GM19238 (cell line): ENCODE measurements around the gene FGF18.

ENCODE experiments used
- DNase-seq: peaks from one replicate; pipeline ENCODE4 v3.0.0; 2011; ENCODE audit warnings: low spot score; ENCODE audit not compliant: insufficient read length

Gene FGF18

GRCh38 chr5:171441246-171441791, 21.9 kb downstream of the FGF18 start:
- no peak for DNase-seq

- DNase-seq = no peak
These were observed 23.0 kb downstream of the FGF18 start for GRCh38 chr5:171442287-171443042.

- no peak for DNase-seq
These were observed 25.1 kb downstream of the FGF18 start for GRCh38 chr5:171444582-171444981.

- no peak for DNase-seq
These were observed 26.4 kb downstream of the FGF18 start for GRCh38 chr5:171445644-171446516.

GRCh38 chr5:171447226-171447625, 27.8 kb downstream of the FGF18 start:
- DNase-seq = no peak

- DNase-seq = no peak
These were observed 30.0 kb downstream of the FGF18 start for GRCh38 chr5:171449426-171449825.

GRCh38 chr5:171450423-171451331, 31.2 kb downstream of the FGF18 start:
- DNase-seq = no peak

- DNase-seq = no peak
These were observed 32.0 kb downstream of the FGF18 start for GRCh38 chr5:171451421-171451820.

GRCh38 chr5:171453056-171453725, 33.7 kb downstream of the FGF18 start:
- DNase-seq = no peak

GRCh38 chr5:171453988-171454387, 34.5 kb downstream of the FGF18 start:
- DNase-seq = no peak

- DNase-seq = no peak
These were observed 35.1 kb downstream of the FGF18 start for GRCh38 chr5:171454549-171454948.

GRCh38 chr5:171455522-171455921, 36.1 kb downstream of the FGF18 start:
- DNase-seq = no peak

- DNase-seq = no peak
These were observed 37.9 kb downstream of the FGF18 start for GRCh38 chr5:171457208-171457981.

- no peak for DNase-seq
These were observed 40.4 kb downstream of the FGF18 start for GRCh38 chr5:171459839-171460238.

- DNase-seq = no peak
These were observed 42.9 kb downstream of the FGF18 start for GRCh38 chr5:171462136-171462927.

- no peak for DNase-seq
These were observed 43.7 kb downstream of the FGF18 start for GRCh38 chr5:171462928-171463861.

- DNase-seq = no peak
These were observed 44.4 kb downstream of the FGF18 start for GRCh38 chr5:171463862-171464229.

GRCh38 chr5:171464829-171465228, 45.4 kb downstream of the FGF18 start:
- no peak for DNase-seq
